Mucosa of descending colon (tissue), 3 donors: ENCODE measurements around the gene ZBTB21. TPM values are rescaled to one million over a fixed set of nuclear protein-coding genes. Genes with fewer than 3 reads are reported as not detected.

Source experiments
- ATAC-seq: fragments of 200-7000 bp; cut with Tn5 transposase; one replicate; pipeline ENCODE4 v1.9.1; 2020; ENCODE audit warnings: mild to moderate bottlenecking, moderate library complexity
- DNase-seq, 3 donors: peaks; one replicate each; pipeline ENCODE4 v3.0.0-alpha.2; 2020
- H3K36me3 ChIP-seq: fragments of 200-600 bp; one replicate; pipeline ENCODE4 v1.8.0; 2021; ENCODE audit warnings: low read depth, mild to moderate bottlenecking
- H3K4me1 ChIP-seq: fragments of 200-600 bp; one replicate; pipeline ENCODE4 v1.8.0; 2021; ENCODE audit warnings: low read depth, mild to moderate bottlenecking
- H3K4me3 ChIP-seq: fragments of 200-600 bp; one replicate; pipeline ENCODE4 v1.8.0; 2021; ENCODE audit warnings: mild to moderate bottlenecking
- H3K9me3 ChIP-seq: fragments of 200-600 bp; one replicate; pipeline ENCODE4 v1.8.0; 2021; ENCODE audit warnings: mild to moderate bottlenecking
- CTCF ChIP-seq: fragments of 200-600 bp; IDR thresholded peaks from one replicate; pipeline ENCODE4 v1.8.0; 2022; ENCODE audit warnings: antibody characterized with exemption, mild to moderate bottlenecking
- intact Hi-C, 2 donors: fragments of 100-400 bp; cut with DNase I in 1 of 2; cut with micrococcal nuclease in 1 of 2; formaldehyde crosslinking; loops; one replicate each; pipeline versions ENCODE4 v1.11.0 to v1.11.1; 2022; cut with DNase I, micrococcal nuclease
- total RNA-seq, 3 donors: library from RNA; stranded (reverse); fragmentation: NEBNext Ultra II Directional in 2 of 3; extraction: Animal tissue kit (Norgen Biotek cat#: 25700) in 2 of 3; gene quantifications; one replicate each; pipeline versions ENCODE4 v1.2.1 to v1.2.4, GENCODE V29; 2021 to 2023
- donor health status: DM: no; HTN: no; CAD: no; lungs with moderate emphysema.
- donor health status: DM: no; HTN: no; CAD: no.
- donor health status: DM: no; HTN: yes; CAD: no.

Gene ZBTB21
- total RNA-seq, 3 donors from 2014 or later = 11.8 to 18.9 (median 14.6) TPM

GRCh38 chr21:42017022-42017421 is 6.9 kb upstream of the ZBTB21 start:
- H3K4me1 ChIP-seq = peaks cover 10% of the 10 kb centered on the region
- no peaks in the 10 kb centered on the region for H3K36me3 ChIP-seq
- ATAC-seq = no peak
- no peaks in the 10 kb centered on the region for H3K9me3 ChIP-seq
- no peak for DNase-seq
- intact Hi-C loops = loop anchor here in 1 of 2 donors (10.0 kb wide), 1 partner anchor 88 kb away; no protein-coding TSS in a partner anchor
- TF ChIP-seq CTCF = no peak
- no peak overlapping the region for H3K4me3 ChIP-seq

GRCh38 chr21:42016364-42016985 is 6.3 kb upstream of the ZBTB21 start:
- no peaks in the 10 kb centered on the region for H3K9me3 ChIP-seq
- DNase-seq = no peak
- intact Hi-C loops = loop anchor here in 1 of 2 donors (10.0 kb wide), 1 partner anchor 88 kb away; no protein-coding TSS in a partner anchor
- TF ChIP-seq CTCF = no peak
- no peaks in the 10 kb centered on the region for H3K36me3 ChIP-seq
- H3K4me1 ChIP-seq = peaks cover 13% of the 10 kb centered on the region
- H3K4me3 ChIP-seq = no peak overlapping the region
- ATAC-seq = no peak

GRCh38 chr21:42013931-42014330 is 3.8 kb upstream of the ZBTB21 start:
- no peaks in the 10 kb centered on the region for H3K9me3 ChIP-seq
- ATAC-seq (no peak), DNase-seq (no peak)
- no peaks in the 10 kb centered on the region for H3K36me3 ChIP-seq
- no peak for TF ChIP-seq CTCF
- no peak overlapping the region for H3K4me3 ChIP-seq
- H3K4me1 ChIP-seq = peaks cover 13% of the 10 kb centered on the region
- intact Hi-C loops = loop anchor here in 1 of 2 donors (10.0 kb wide), 1 partner anchor 91 kb away; no protein-coding TSS in a partner anchor

- intact Hi-C loops = loop anchor here in 1 of 2 donors (10.0 kb wide), 1 partner anchor 91 kb away; no protein-coding TSS in a partner anchor
Measured at GRCh38 chr21:42013376-42013775, 3.2 kb upstream of the ZBTB21 start.

GRCh38 chr21:42012763-42013329 is 2.7 kb upstream of the ZBTB21 start:
- TF ChIP-seq CTCF = no peak
- Histone ChIP-seq H3K9me3 (no peaks in the 10 kb centered on the region), H3K4me1 (peaks cover 13% of the 10 kb centered on the region), H3K4me3 (no peak overlapping the region), H3K36me3 (no peaks in the 10 kb centered on the region)
- no peak for ATAC-seq
- peak in 2 of 3 donors; percentile 39 to 56 for DNase-seq
- intact Hi-C loops = loop anchor here in 1 of 2 donors (10.0 kb wide), 1 partner anchor 92 kb away; no protein-coding TSS in a partner anchor

More at GRCh38 chr21:42013376-42013775, 3.2 kb upstream of the ZBTB21 start:
- DNase-seq (no peak), ATAC-seq (no peak)
- Histone ChIP-seq H3K9me3 (no peaks in the 10 kb centered on the region), H3K4me1 (peaks cover 13% of the 10 kb centered on the region), H3K4me3 (no peak overlapping the region), H3K36me3 (no peaks in the 10 kb centered on the region)
- no peak for TF ChIP-seq CTCF
